BJ (cell line): Measurements from ENCODE around the gene USP17L11. TPM values are rescaled to one million over a fixed set of nuclear protein-coding genes. Genes with fewer than 3 reads are reported as not detected.
"Not testable (repeated sequence)": the region's sequence is repeated elsewhere in the genome, so short reads cannot be mapped to it uniquely, and the experiment has no call there.

ENCODE experiments used
- CTCF ChIA-PET: fragments of 350-600 bp; formaldehyde crosslinking; extraction: SDS; loops from one replicate; lab custom pipeline; 2021; ENCODE audit warnings: antibody characterized with exemption, inconsistent platforms; lab: Yijun Ruan, JAX
- POLR2A ChIA-PET: fragments of 300-600 bp; sonication (Branson Sonifier 250); formaldehyde crosslinking; extraction: SDS; loops from one replicate; lab custom pipeline; 2021; ENCODE audit warnings: antibody characterized with exemption; lab: Charles Lee
- DNase-seq: peaks from one replicate; pipeline ENCODE4 v3.0.0-alpha.2; 2011; ENCODE audit warnings: low read depth
- H3K27me3 ChIP-seq: 2 replicates; pipeline ENCODE4 v1.6.0; 2011; ENCODE audit warnings: low read length; ENCODE audit not compliant: control insufficient read depth, insufficient read depth
- H3K36me3 ChIP-seq: 2 replicates; pipeline ENCODE4 v1.5.1; 2011; ENCODE audit warnings: low read length; ENCODE audit not compliant: control insufficient read depth, insufficient read depth
- H3K4me3 ChIP-seq: 2 replicates; pipeline ENCODE4 v1.5.1; 2011; ENCODE audit warnings: low read depth, mild to moderate bottlenecking, control low read depth, low read length
- polyA plus RNA-seq: library from polyadenylated mRNA; depleted of rRNA; stranded (reverse); fragments of >200 nt; gene quantifications from 2 replicates; pipeline ENCODE4 v1.2.3, GENCODE V29; 2011; rRNA removed

USP17L11 gene
- polyA plus RNA-seq, 1 experiment: not detected

DNA sequence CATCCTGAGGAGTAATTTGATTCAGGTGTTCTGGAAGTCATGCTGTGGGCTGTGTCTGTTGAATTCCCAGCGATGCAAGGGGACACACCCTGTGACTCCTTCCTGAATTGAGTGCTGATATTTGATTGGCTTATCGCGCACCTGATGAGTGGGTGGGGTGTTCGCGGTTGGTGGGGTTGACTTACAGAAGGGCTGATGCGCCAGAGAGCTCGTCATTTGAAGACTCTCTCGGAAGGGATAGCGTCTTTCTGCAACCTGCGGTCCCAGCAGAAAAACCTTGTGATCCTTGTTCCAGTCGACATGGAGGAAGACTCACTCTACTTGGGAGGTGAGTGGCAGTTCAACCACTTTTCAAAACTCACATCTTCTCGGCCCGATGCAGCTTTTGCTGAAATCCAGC, 37.9 kb downstream of the USP17L11 start, which contains the start of gene USP17L19:
Gene USP17L19, plus strand, starts transcription at position 301 of the 400 bp plus-strand sequence. Its CDS starts 0 bp downstream, at position 301.
- H3K36me3 ChIP-seq, CTCF ChIA-PET, H3K27me3 ChIP-seq, H3K4me3 ChIP-seq, DNase-seq, POLR2A ChIA-PET: not testable (repeated sequence)

DNA sequence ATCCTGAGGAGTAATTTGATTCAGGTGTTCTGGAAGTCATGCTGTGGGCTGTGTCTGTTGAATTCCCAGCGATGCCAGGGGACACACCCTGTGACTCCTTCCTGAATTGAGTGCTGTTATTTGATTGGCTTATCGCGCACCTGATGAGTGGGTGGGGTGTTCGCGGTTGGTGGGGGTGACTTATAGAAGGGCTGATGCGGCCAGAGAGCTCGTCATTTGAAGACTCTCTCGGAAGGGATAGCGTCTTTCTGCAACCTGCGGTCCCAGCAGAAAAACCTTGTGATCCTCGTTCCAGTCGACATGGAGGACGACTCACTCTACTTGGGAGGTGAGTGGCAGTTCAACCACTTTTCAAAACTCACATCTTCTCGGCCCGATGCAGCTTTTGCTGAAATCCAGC, 42.6 kb downstream of the USP17L11 start, which contains the start of gene USP17L20:
Gene USP17L20, plus strand, starts transcription at position 301 of the 400 bp plus-strand sequence. Its CDS starts 0 bp downstream, at position 301.
- H3K36me3 ChIP-seq, H3K4me3 ChIP-seq, H3K27me3 ChIP-seq, DNase-seq, CTCF ChIA-PET, POLR2A ChIA-PET: not testable (repeated sequence)

DNA sequence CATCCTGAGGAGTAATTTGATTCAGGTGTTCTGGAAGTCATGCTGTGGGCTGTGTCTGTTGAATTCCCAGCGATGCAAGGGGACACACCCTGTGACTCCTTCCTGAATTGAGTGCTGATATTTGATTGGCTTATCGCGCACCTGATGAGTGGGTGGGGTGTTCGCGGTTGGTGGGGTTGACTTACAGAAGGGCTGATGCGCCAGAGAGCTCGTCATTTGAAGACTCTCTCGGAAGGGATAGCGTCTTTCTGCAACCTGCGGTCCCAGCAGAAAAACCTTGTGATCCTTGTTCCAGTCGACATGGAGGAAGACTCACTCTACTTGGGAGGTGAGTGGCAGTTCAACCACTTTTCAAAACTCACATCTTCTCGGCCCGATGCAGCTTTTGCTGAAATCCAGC, 47.4 kb downstream of the USP17L11 start, which contains the start of gene USP17L21:
Gene USP17L21, plus strand, starts transcription at position 301 of the 400 bp plus-strand sequence. Its CDS starts 0 bp downstream, at position 301.
- POLR2A ChIA-PET, CTCF ChIA-PET, H3K36me3 ChIP-seq, H3K4me3 ChIP-seq, DNase-seq, H3K27me3 ChIP-seq: not testable (repeated sequence)

Other genes starting within 250 kb of the USP17L11 start
- gene FAM90A26, start 45.0 kb upstream of the USP17L11 start, polyA plus RNA-seq: not detected in 2 replicates
- gene USP17L10, start 4.7 kb upstream of the USP17L11 start, polyA plus RNA-seq: not detected in 2 replicates
- not detected in 2 replicates for gene USP17L12, start 4.7 kb downstream of the USP17L11 start, polyA plus RNA-seq
- not detected in 2 replicates for gene USP17L13, start 9.5 kb downstream of the USP17L11 start, polyA plus RNA-seq
- not detected in 2 replicates for gene USP17L15, start 19.0 kb downstream of the USP17L11 start, polyA plus RNA-seq
- gene USP17L17, start 28.5 kb downstream of the USP17L11 start, polyA plus RNA-seq: not detected in 2 replicates
- gene USP17L18, start 33.2 kb downstream of the USP17L11 start, polyA plus RNA-seq: not detected in 2 replicates
- gene USP17L19, start 38.0 kb downstream of the USP17L11 start, polyA plus RNA-seq: not detected in 2 replicates
- not detected in 2 replicates for gene USP17L20, start 42.7 kb downstream of the USP17L11 start, polyA plus RNA-seq
- not detected in 2 replicates for gene USP17L21, start 47.5 kb downstream of the USP17L11 start, polyA plus RNA-seq
- not detected in 2 replicates for gene USP17L22, start 52.2 kb downstream of the USP17L11 start, polyA plus RNA-seq
- gene USP17L24, start 109.8 kb downstream of the USP17L11 start, polyA plus RNA-seq: not detected in 2 replicates
- gene USP17L25, start 114.5 kb downstream of the USP17L11 start, polyA plus RNA-seq: not detected in 2 replicates
- gene USP17L26, start 119.3 kb downstream of the USP17L11 start, polyA plus RNA-seq: not detected in 2 replicates
- not detected in 2 replicates for gene USP17L5, start 124.0 kb downstream of the USP17L11 start, polyA plus RNA-seq
- not detected in 2 replicates for gene USP17L27, start 128.7 kb downstream of the USP17L11 start, polyA plus RNA-seq
- gene USP17L28, start 133.5 kb downstream of the USP17L11 start, polyA plus RNA-seq: not detected in 2 replicates
- not detected in 2 replicates for gene USP17L29, start 138.2 kb downstream of the USP17L11 start, polyA plus RNA-seq
- not detected in 2 replicates for gene USP17L30, start 147.7 kb downstream of the USP17L11 start, polyA plus RNA-seq
- not detected in 2 replicates for gene DEFB131A, start 229.0 kb downstream of the USP17L11 start, polyA plus RNA-seq